Neural progenitor cell (in vitro differentiated cells): ENCODE measurements around the gene LRRC15. TPM values are rescaled to one million over a fixed set of nuclear protein-coding genes. Genes with fewer than 3 reads are reported as not detected.

Source experiments
- DNase-seq: peaks from one replicate; pipeline ENCODE4 v3.0.0-alpha.2; 2016; ENCODE audit warnings: low spot score
- H2AFZ ChIP-seq: fragments of 200-600 bp; sonication (generic); replicated peaks from 2 replicates; pipeline ENCODE4 v1.6.1; 2016; ENCODE audit warnings: antibody characterized with exemption
- H3F3A ChIP-seq: fragments of 200-600 bp; sonication (generic); 2 replicates; pipeline ENCODE4 v1.6.1; 2016; ENCODE audit warnings: antibody characterized with exemption, low read depth
- H3K27ac ChIP-seq: fragments of 200-600 bp; sonication (generic); 2 replicates; pipeline ENCODE4 v1.5.1; 2016; ENCODE audit warnings: mild to moderate bottlenecking
- H3K27me3 ChIP-seq: fragments of 200-600 bp; sonication (generic); 2 replicates; pipeline ENCODE4 v1.6.1; 2016; ENCODE audit warnings: mild to moderate bottlenecking, moderate library complexity
- H3K36me3 ChIP-seq: fragments of 200-600 bp; sonication (generic); 2 replicates; pipeline ENCODE4 v1.5.1; 2016
- H3K4me1 ChIP-seq: fragments of 200-600 bp; sonication (generic); 2 replicates; pipeline ENCODE4 v1.6.1; 2016; ENCODE audit warnings: mixed run types
- H3K4me2 ChIP-seq: fragments of 200-600 bp; sonication (generic); 2 replicates; pipeline ENCODE4 v1.6.1; 2016
- H3K4me3 ChIP-seq: fragments of 200-600 bp; sonication (generic); 2 replicates; pipeline ENCODE4 v1.5.1; 2016
- H3K79me2 ChIP-seq: fragments of 200-600 bp; sonication (generic); 2 replicates; pipeline ENCODE4 v1.6.1; 2016; ENCODE audit warnings: low read depth
- H3K9ac ChIP-seq: fragments of 200-600 bp; sonication (generic); 2 replicates; pipeline ENCODE4 v1.6.1; 2016
- H3K9me3 ChIP-seq: fragments of 200-600 bp; sonication (generic); 2 replicates; pipeline ENCODE4 v1.5.1; 2016; ENCODE audit warnings: low read depth
- H4K20me1 ChIP-seq: fragments of 200-600 bp; sonication (generic); 2 replicates; pipeline ENCODE4 v1.6.1; 2016; ENCODE audit warnings: low read depth
- H3K27ac Mint-ChIP-seq: 3 replicates; pipeline ENCODE4 v1.8.0; 2021; ENCODE audit warnings: mixed read lengths
- H3K27me3 Mint-ChIP-seq: 2 replicates; pipeline ENCODE4 v1.8.0; 2022; ENCODE audit warnings: low read depth, mild to moderate bottlenecking, inconsistent platforms, moderate library complexity, mixed read lengths; ENCODE audit not compliant: insufficient read depth
- H3K36me3 Mint-ChIP-seq: 3 replicates; pipeline ENCODE4 v1.8.0; 2021; ENCODE audit warnings: mixed read lengths
- H3K4me1 Mint-ChIP-seq: 3 replicates; pipeline ENCODE4 v1.8.0; 2021; ENCODE audit warnings: mixed read lengths
- H3K4me3 Mint-ChIP-seq: 3 replicates; pipeline ENCODE4 v1.8.0; 2021; ENCODE audit warnings: mild to moderate bottlenecking, moderate library complexity, mixed read lengths
- H3K9me3 Mint-ChIP-seq: 3 replicates; pipeline ENCODE4 v1.8.0; 2020; ENCODE audit warnings: mixed read lengths
- CTCF ChIP-seq: fragments of 200-600 bp; sonication (generic); IDR thresholded peaks from 2 replicates; pipeline ENCODE4 v1.5.1; 2017; ENCODE audit warnings: antibody characterized with exemption, mild to moderate bottlenecking
- EZH2 ChIP-seq: fragments of 200-600 bp; sonication (generic); IDR thresholded peaks from 2 replicates; pipeline ENCODE4 v1.6.1; 2017; ENCODE audit warnings: antibody characterized with exemption, mild to moderate bottlenecking, moderate library complexity
- EZH2phosphoT487 ChIP-seq: fragments of 200-600 bp; sonication (generic); IDR thresholded peaks from 2 replicates; pipeline ENCODE4 v1.6.1; 2017; ENCODE audit warnings: antibody characterized with exemption
- total RNA-seq: library from RNA; depleted of rRNA; stranded (reverse); fragments of >200 nt; gene quantifications from 2 replicates; pipeline ENCODE4 v1.2.3, GENCODE V29; 2015; ENCODE audit warnings: low replicate concordance

Gene LRRC15
- not detected in 2 replicates for total RNA-seq

- H3K79me2 ChIP-seq = no peaks in the 10 kb centered on the region
- Mint-ChIP-seq H3K27me3 (peaks cover 19% of the 10 kb centered on the region), H3K4me1 (peaks cover 36% of the 10 kb centered on the region), H3K27ac (peak within 1 kb of the TSS; percentile 85), H3K36me3 (no peaks in the 10 kb centered on the region), H3K4me3 (no peak within 1 kb of the TSS), H3K9me3 (no peaks in the 10 kb centered on the region)
- H3K4me1 ChIP-seq = peaks cover 30% of the 10 kb centered on the region
- no peak within 1 kb of the TSS for H3K4me3 ChIP-seq
- H3K27me3 ChIP-seq = peaks cover 12% of the 10 kb centered on the region
- no peaks in the 10 kb centered on the region for H3K36me3 ChIP-seq
- H3K9me3 ChIP-seq = no peaks in the 10 kb centered on the region
- no peak within 1 kb of the TSS for H3K27ac ChIP-seq
- H3K4me2 ChIP-seq = no peak within 1 kb of the TSS
- H3F3A ChIP-seq = peaks cover 14% of the 10 kb centered on the region
- no peak within 1 kb of the TSS for H2AFZ ChIP-seq
- peak; percentile 33 for TF ChIP-seq CTCF
- no peak for TF ChIP-seq EZH2
- no peak for TF ChIP-seq EZH2phosphoT487
- DNase-seq = peak; percentile 84
- no peak within 1 kb of the TSS for H3K9ac ChIP-seq
- no peaks in the 10 kb centered on the region for H4K20me1 ChIP-seq
Measured at GRCh38 chr3:194369522-194370279, at the start of gene LRRC15. LRRC15 (minus strand) TSS chr3:194369743; CDS start chr3:194361043, 8,700 bp downstream.

- H3K27me3 ChIP-seq = no peaks in the 10 kb centered on the region
Measured at GRCh38 chr3:194418671-194419070, 49.1 kb upstream of the LRRC15 start.

GRCh38 chr3:194407423-194407822 lies 37.9 kb upstream of the LRRC15 start:
- Histone ChIP-seq H3K9me3 (no peaks in the 10 kb centered on the region), H3K4me3 (no peak overlapping the region), H3K27ac (no peak overlapping the region), H4K20me1 (no peaks in the 10 kb centered on the region), H3K4me1 (no peaks in the 10 kb centered on the region), H3K79me2 (no peaks in the 10 kb centered on the region), H3K9ac (no peak overlapping the region), H3K4me2 (no peak overlapping the region), H3K27me3 (no peaks in the 10 kb centered on the region), H3K36me3 (peaks cover 4% of the 10 kb centered on the region), H3F3A (peaks cover 37% of the 10 kb centered on the region), H2AFZ (no peak overlapping the region)
- H3K4me1 Mint-ChIP-seq = peaks cover 24% of the 10 kb centered on the region
- peak overlapping the region; percentile 6 for H3K27ac Mint-ChIP-seq
- no peak overlapping the region for H3K4me3 Mint-ChIP-seq
- no peaks in the 10 kb centered on the region for H3K9me3 Mint-ChIP-seq
- no peaks in the 10 kb centered on the region for H3K27me3 Mint-ChIP-seq
- H3K36me3 Mint-ChIP-seq = no peaks in the 10 kb centered on the region
- DNase-seq = no peak
- TF ChIP-seq CTCF = no peak
- TF ChIP-seq EZH2 = no peak
- no peak for TF ChIP-seq EZH2phosphoT487

More at GRCh38 chr3:194418671-194419070, 49.1 kb upstream of the LRRC15 start:
- Histone ChIP-seq H3K36me3 (peaks cover 21% of the 10 kb centered on the region), H3K9me3 (no peaks in the 10 kb centered on the region), H3K4me2 (no peak overlapping the region), H3K9ac (no peak overlapping the region), H4K20me1 (no peaks in the 10 kb centered on the region), H3F3A (peaks cover 7% of the 10 kb centered on the region), H3K4me1 (no peaks in the 10 kb centered on the region), H2AFZ (no peak overlapping the region), H3K27ac (no peak overlapping the region), H3K4me3 (no peak overlapping the region), H3K79me2 (no peaks in the 10 kb centered on the region)
- H3K4me1 Mint-ChIP-seq = no peaks in the 10 kb centered on the region
- H3K27ac Mint-ChIP-seq = no peak overlapping the region
- no peaks in the 10 kb centered on the region for H3K27me3 Mint-ChIP-seq
- H3K4me3 Mint-ChIP-seq = no peak overlapping the region
- DNase-seq = no peak
- peaks cover 16% of the 10 kb centered on the region for H3K36me3 Mint-ChIP-seq
- no peaks in the 10 kb centered on the region for H3K9me3 Mint-ChIP-seq
- no peak for TF ChIP-seq EZH2
- no peak for TF ChIP-seq EZH2phosphoT487
- no peak for TF ChIP-seq CTCF
